LoVo (cell line): Measurements from ENCODE around the gene PDSS2.

ENCODE experiments used
- DNase-seq: peaks from one replicate; pipeline ENCODE4 v3.0.0-alpha.2; 2016; ENCODE audit warnings: low spot score

Gene PDSS2

DNA sequence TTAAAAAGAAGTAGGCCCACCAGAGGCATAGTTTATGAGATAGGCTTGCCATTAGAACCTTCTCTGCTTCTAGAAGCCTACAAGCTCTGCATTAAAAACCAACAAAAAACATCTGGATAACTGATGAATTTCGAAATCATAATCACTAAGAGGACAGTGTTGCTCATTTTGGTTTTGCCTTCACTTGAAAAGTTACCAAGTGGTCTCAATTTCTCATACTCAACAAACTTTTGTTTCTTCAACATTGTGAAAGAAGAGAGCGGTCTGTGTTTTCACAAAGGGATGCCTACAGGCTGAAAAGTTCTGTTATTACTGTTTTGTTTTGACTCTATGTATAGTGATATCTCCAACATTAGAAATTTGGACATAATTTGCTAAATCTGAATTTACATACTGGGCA lies 98.9 kb downstream of the PDSS2 start:
- no peak for DNase-seq

DNA sequence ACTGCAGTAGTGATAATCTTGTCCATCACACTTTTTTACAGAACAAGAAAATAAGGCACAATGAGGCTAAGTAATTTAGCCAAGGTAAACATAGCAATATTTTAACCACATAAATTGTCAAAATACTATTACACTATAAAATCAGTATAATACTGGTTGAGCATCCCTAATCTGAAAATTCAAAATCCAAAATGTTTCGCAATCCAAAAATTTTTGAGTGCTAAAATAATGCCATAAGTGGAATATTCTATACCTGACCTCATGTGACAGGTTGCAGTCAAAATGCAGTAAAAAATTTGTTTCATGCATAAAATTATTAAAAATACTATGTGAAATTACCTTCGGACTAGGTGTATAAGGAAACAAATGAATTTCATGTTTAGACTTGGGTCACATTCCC lies 101.5 kb downstream of the PDSS2 start:
- no peak for DNase-seq

DNA sequence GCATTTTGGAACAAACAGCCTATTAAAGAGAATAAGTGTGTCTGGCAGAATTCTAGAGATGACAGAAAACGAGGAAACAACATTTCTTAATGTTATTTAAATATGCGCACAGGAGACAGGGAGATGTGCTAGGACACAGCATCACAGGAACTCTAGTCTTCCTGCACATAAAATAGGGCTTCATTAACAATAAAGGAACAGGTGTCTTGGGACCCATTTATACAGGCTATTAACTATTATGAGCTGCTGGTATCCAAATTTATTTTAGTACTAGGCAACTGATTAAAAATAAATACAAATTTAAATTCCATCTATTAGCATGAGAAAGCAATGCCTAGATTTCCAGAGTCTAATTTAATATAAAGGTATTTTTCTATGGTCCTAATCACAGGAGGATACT lies 102.3 kb downstream of the PDSS2 start:
- DNase-seq, result no peak

DNA sequence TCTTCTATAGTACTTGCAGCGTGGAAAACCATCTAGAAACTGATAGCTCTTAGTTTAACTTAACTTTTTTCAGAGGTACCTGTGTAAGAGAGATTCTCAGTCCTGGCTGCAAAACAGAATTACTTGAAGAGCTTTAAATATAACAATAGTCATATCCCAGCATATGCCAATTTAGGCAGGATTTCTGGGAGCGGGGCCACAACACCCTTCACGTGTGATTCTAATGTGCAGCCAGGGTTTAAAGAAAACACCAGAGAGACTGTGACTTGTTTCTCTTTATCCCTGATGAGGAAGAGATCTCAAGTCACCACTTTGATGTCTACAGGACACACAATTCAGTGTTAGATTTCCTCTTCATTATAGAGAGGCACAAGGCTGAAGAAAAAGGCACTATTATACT lies 103.7 kb downstream of the PDSS2 start:
- DNase-seq, result no peak

DNA sequence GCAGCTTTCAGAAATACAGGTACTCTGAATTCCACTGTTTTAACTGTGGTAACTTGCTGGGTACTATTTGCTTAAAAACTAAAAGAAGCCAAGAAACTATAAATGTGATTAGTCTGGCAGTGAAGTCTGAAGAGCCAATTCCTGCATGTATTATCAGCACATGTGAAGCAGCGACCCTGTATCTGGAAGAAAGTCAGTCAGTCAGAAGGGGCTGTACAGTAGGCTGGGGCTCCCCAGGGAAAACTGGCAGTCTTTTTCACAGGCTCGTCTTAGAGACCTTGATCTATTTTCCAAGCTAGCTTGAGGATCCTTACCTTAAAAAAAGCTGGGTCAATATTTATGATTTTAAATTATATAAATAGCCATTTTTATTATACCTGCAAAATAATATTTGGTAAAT lies 104.9 kb downstream of the PDSS2 start:
- DNase-seq, result no peak

DNA sequence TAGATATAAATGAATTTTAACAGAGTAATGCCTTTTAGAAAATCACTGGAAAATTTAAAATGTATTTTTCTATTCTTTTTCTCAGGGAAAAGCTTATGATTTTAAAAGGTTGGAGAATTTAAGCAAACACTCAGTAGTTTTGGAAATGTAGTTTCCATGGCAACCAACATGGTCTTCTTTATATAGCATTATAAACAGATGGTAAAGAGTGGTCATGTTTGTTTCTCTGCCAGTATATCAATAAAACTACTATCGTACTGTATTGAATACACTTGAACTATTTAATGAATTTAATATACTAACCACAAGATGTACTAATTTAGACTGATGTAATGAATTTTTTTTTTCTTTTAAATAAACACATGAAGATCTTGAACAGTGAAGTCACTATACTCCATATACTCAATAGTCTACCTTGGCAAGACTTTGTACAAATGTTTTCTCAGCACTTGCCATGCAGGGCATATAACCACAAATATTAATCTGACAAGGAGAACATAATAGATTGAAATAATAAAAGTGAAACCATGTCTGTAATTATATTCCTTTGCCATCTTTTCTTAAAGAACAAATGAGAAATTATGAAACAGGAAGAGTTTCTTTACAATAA lies 105.5 kb downstream of the PDSS2 start:
- DNase-seq, result no peak

DNA sequence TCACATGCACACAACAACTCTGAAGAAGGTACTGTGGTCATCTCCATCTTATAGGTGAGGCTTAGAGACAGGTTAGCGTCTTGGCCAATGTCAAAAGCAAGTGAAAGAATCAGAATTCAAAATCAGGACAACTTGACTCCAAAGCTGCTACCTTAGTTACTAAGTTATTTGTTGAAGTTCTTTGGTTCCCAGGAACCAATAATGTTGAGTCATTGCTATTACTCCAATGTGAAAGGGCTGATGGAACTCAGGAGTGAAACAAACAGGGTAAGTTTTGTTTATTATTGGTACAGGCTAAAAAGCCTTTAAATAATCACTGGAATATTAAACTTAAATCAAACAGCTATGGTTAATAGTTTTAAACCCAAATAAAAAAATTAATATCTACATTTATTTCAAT lies 111.1 kb downstream of the PDSS2 start:
- DNase-seq, result no peak

DNA sequence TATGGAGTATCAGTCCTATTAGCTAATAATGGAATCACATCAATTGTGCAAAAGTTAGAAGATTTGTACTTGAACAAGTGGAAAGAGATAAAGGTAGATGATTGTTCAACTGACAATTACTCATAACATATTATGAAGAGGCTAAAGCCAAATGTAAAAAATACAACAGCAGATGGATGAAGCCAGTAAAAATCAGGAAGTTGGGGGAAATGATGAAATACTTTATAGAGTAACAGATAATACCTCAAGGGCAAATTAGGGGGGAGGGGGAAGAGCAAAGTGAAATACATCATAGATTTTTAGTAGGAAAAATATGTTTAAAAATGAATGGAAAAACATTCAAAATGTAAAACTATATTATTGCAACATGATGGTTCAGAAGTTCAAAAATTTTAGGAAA lies 114.0 kb downstream of the PDSS2 start:
- DNase-seq, result no peak

DNA sequence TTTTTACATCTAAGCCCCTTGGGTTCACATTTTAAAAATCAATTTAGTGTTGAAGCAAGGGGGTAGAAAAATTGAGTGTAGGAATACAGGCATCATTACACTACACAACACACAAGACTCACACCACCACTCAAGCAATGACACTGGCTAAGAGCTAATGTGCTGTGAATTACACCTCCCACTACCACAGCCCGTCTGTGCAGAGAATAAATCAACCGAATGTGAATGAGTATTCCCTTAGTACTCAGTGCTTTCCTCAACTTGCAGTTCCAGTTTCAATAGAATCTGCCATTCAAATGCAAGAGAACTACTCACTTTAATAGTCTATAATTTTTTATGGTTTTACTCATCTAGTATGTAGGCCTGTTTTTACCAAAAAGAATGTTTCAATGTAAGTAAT lies 114.4 kb downstream of the PDSS2 start:
- no peak for DNase-seq

DNA sequence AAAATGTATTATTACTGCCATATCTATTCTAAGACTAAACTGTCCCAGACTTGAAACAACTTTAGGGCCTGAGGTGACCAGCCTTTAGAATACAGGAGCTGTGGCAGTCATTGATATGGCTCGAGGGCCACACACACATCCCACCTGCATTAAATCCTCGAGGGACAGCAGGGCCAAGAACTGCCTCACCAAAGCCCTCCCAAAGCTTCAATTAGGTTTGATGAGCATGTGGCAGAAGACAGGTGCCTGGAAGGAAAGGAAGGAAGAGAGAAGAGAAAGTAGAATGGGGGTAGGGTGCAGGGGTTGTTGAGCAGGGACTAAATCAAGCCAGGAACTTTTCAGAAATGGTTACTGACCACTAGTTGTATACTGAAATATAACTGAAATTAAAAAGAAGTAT lies 115.0 kb downstream of the PDSS2 start:
- no peak for DNase-seq

DNA sequence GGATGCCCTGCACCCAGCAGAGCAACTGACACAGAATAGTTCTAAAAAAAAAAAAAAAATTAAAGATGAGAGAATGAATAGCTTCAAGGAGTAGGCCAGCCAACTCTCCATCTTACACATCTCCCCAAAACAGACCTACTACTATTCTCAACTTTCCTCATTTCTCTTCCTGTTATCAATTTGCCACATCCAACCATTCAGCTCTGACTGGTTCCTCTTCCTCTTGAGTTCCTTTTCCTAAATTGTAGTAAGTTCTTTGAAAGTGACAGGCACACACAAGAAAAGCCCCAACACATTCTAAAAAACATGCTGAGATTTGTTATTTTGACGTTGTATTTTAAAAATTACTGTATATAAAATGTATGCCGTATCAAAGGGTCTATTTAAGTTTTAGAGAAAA lies 117.2 kb downstream of the PDSS2 start:
- no peak for DNase-seq

DNA sequence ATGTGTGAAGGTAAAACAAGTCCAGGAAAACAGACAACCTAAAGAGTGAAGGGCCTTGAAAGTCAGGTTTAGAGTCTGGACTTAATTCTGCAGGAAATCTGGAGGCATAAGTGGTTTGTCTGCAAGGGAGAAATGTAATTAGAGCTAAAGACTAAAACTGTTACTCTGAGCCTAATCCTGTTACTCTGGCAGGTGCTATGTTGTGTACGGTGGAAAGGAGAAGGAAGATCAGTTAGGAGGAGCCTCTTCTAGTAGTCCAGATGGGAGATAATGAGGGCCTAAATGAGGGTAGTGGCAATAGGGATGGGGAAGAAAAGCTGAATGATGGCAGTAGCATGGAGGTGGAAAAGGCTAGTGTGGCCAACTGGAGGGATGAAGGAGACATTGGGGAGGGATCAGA lies 118.5 kb downstream of the PDSS2 start:
- no peak for DNase-seq

DNA sequence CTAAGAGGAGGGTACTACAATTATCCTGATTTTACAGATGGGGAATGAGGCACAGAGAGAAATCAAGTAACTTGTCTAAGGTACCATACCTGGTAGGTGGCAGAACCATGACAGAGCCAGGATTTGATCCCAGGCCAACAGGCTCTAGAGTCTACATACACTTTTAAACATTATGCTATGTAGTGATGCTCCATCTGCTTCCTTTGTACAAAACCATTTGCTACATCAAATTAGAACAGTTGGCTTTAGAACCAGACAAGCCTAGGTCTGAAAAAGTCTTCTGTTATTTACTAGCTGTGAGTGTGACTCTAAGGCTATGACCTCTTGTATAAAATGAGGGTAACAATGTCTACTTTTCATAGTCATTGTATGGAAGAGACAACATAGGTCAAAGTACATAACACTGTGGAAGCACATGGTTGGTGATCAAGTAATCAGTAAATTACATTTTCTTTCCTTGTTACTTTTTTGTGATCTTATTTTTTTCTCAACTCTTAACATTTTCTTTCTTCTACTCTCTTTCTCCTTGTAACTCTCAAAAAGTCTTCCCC lies 122.1 kb downstream of the PDSS2 start:
- DNase-seq, result no peak

DNA sequence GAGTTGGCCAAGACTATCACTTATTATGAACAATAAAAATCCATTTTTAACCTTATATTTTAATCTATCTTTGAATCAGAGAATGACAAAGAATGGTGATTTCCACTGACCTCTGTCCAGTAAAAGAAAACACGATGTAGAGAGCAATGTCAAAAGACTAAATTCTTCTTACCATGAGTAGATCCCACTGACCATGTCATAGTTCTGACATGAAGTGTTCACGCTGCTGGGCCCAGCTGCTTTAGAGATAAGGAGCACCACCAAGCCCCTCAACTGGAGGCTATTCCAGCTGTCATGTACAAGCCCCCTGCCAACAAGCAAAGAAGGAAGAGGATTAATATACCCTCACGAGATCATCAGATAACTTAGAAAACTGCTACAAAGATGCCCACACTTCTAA lies 125.3 kb downstream of the PDSS2 start:
- DNase-seq, result no peak

DNA sequence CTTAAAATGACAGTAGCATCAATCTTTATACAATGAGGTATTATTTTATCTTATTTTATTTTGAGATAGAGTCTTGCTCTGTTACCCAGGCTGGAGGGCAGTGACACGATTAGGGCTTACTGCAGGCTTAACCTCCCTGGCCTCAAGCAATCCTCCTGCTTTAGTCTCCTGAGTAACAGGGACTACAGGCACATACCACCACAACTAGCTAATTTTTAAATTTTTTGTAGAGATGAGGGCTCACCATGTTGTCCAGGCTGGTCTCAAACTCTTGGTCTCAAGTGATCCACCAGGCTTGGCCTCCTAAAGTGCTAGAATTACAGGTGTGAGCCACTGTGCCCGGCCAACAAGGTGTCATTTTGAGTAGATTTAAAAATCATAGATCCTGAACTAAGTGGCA lies 125.9 kb downstream of the PDSS2 start:
- no peak for DNase-seq

DNA sequence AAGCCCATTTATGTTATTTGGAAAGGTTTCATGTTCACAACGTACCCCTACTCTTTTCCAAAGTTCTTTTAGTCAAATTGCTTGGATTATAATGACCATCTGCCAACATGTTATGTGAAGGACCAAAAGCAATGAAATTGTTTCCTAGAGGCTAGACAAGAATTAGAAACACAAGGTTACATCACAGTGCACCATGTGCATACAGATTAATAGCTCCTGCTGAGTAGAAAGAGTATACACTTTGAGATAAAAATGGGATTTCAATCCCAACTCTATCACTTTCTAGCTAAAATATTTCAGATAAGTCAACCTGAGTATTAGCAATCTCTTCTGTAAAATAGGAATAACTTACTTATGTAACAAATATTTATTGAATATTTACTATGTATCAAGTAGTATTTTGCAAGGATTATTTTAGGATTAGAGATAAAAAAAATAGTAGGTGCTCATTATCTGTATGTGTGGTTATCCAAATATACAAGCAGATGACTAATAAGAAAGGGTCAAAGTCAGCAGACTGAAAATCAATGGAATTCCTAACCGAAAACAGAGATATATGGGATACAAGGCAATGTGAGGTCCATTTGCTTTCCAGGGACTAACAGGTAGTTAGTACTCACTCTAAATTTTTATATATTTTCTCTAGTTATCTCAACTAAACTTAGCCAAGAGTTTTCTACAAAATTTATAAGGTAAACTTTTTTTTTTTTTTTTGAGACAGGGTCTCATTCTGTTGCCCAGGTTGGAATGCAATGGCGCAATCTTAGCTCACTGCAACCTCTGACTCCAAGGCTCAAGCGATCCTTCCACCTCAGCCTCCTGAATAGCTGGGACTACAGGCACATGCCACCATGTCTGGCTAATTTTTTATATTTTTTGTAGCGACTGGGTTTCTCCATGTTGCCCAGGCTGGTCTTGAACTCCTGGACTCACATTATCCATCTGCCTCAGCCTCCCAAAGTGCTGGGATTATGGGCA lies 127.7 kb downstream of the PDSS2 start:
- no peak for DNase-seq

DNA sequence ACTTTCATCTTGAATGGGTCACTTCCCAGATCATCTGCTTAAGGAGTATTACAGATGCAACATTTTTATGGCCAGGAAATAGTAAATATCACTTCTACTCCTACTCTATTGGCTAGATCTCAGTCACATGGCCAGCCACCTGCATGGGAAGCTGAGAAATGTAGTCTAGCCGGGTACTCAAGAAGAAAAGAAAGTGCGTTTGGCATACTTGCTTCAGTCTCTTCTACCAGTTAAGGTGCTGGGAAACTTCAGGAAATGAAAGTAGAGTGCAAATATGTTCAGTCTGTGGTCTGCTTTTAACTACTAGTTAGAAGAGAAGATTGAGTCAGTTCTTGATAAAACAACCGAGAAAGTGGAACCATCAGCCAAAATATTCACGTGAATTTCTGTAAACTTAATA lies 129.2 kb downstream of the PDSS2 start:
- DNase-seq, result no peak

DNA sequence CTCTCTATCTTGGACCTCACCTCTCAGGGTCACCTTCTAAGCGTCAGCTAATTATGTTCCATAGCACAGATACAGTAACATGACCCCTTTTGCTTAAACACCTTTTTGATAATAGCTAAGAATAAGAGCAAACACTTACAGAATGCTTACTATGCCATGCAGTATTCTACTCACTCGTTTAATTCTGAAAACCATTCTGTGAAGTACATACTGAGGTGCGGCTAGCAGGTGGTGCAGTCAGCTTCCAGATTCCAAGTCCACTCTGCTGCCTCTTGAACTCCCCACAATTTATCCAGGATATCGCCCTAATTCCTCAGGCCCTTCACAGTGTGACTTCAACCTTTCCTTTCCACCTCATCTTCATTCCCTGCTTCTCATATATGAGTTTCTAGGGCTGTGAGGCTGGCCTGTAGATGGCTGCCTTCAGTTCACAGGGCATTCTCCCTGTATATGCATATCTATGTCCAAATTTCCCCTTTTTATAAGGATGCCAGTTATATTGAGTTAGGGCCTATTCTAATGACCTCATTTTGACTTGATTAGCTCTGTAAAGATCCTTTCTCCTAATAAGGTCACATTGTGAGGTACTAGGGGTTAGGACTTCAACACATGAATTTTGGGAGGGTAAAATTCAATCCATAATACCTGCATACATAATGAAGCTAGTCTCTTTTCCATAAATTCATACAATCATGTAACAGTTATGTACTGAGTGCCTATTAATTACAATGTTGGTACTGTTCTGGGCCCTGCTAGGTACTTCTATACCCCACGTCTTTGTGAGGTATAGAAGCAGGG lies 130.1 kb downstream of the PDSS2 start:
- no peak for DNase-seq

DNA sequence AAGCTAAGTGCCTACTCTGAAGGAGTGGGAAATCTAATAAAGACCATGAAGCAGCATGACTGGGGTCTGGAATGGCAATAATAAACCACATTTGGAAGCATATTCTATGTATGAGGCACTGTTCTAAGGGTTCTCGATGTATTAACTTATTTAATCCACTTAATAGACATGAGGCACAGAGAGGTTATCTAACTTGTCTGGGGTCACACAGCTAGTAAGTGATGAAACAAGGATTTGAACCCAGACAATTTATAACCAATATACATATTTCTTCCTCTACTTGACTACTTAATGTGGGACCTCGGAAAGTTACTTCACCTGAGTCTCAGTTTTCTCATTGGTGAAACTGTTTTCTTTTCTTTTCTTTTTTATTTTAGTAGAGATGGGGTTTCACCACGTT lies 131.3 kb downstream of the PDSS2 start:
- DNase-seq, result no peak

DNA sequence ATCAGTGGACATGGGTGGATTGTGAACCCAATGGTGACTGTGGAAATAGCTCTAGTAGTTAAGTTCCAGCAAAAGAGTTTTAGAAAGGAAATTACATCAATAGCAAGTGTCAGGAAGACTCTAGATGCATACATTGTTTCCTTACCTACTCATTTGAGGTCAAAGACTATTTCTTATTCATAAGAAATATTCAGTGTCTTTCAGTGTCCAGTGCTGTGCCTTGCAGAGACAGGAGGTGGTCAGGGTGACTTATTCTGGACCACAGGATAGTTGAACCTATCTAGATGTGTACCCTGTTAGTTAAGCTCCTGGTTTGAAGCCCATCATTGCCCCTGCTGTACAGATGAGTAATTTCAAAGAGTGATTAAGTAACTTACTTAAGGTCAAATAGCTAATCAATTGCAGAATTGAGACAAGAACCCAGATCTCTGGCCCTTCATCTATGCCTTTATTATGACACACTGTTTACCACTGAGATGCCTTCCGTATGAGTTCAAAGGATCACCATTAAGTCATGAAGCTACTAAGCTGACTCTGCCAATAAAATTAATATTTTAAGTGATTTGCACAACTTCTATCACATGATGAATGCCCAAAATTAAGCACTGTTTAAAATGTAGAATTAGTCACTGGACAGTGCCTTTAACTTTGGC lies 136.1 kb downstream of the PDSS2 start:
- DNase-seq, result no peak

DNA sequence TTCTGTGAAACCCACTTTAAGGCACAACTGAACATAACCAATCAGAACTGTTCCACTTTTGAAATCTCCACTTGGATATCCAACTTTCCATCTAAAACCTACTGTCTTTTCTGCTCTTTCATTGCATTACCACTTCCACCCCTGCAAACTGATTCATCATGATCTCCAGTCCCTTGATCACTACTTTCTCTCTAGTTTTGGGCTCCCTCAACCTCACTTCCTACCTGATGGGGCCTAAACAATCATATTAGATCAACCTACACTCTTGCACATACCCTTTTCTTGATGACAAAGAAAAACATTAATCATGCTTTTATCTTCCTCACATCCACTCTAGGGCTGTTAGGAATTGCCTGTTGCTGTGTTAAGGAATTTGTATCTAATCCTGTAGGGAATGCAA lies 137.6 kb downstream of the PDSS2 start:
- DNase-seq, result no peak

DNA sequence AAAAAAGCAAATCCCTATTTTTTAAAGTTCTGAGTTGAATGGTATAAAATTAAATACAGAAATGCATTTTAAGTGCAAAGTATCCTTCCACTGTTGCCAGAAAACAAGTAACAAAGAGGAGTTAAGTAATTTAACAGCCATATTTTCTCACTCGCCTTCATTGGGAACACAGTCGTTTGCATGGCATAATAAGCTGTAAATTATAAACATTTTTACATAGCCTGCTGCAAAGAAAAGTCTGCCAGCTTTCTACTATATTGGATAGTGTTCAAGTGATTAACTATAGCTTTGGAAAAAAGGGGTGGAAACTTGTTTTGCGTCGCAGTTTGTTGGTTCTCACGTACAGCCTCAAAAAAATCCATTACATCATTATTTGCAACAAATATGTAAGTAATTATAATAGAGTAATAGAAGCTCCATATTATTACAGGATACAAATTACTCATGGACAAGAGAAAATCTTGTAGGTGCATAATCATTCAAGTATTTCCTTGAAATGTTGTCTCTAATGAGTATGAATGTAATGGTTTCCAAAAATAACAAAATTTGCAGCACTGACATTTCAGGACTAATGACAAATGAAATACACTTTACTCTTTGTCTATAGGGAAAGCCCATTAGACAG lies 139.3 kb downstream of the PDSS2 start:
- no peak for DNase-seq
